ENCODE data around the gene TCEAL1.
"Not testable (repeated sequence)": the region's sequence is repeated elsewhere in the genome, so short reads cannot be mapped to it uniquely, and the experiment has no call there.

Gene TCEAL1, protein sequence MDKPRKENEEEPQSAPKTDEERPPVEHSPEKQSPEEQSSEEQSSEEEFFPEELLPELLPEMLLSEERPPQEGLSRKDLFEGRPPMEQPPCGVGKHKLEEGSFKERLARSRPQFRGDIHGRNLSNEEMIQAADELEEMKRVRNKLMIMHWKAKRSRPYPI

DNA sequence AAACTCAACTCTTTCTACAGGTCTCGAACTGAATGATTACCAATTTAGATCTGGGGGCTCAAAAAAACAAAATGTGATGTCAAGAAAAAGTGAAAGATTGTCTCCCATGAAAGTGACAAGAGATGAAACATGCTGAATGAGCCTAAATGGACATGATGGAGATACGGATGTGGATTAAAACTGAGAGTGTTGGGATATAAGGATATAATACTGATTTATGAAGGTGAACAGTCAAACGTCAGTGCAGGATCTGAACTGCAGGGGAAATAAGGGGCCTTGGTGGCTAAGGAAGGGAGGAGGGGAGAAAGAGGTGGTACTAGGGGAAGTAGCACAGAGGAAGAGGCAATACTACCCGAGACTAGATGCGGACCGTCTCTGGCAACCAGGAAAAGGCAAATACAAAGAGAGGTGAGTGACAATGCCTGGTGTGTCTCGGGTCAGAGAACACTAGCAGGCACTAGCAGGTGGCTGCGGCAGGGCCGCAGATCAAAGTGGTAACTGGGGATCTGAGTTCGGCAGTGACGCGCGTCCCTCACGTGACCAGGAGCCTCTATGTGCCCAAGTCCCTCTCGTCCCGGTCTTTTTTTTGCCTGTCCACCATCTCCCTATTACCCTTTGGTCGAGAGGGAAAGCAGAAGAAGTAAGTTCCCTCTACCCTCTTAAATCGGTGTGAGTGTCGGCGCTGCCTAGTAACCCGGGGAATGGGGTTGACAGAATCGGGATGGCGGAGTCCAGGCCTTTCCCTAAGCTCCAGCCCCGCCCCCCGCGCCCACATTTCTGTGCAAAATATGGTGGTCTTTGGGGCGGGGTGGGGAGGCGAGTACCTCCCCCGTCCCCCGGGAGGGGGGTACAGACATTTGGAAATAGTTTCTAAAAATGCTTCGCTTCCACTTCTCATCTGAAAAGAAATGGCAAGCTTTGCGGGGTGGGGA, at the start of gene TCEAL1:
Gene TCEAL1, plus strand, starts transcription at position 590 of the 932 bp plus-strand sequence. CDS start 942 bp downstream, outside the sequence.
- DNase-seq: peak; percentile 60

DNA sequence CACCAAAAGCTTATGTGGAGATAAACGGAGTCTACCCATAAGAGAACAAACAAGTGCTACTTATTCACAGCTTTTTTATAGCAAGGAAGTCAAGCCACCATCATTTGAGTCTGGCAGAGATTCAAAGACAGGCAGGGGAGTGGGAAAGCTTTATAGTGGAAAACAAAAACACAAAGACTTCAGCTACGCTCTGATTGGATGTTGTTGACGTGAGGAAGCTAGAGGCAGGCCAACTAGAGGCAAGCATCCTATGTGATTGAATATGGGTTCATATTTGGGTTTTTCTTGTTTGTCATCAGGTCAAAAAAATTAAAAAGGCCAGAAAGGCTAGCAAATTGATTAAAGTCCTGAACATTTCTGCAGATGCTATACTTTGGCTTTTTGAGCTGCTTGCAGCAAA, 44.2 kb upstream of the TCEAL1 start:
- peak; percentile 4 for DNase-seq

DNA sequence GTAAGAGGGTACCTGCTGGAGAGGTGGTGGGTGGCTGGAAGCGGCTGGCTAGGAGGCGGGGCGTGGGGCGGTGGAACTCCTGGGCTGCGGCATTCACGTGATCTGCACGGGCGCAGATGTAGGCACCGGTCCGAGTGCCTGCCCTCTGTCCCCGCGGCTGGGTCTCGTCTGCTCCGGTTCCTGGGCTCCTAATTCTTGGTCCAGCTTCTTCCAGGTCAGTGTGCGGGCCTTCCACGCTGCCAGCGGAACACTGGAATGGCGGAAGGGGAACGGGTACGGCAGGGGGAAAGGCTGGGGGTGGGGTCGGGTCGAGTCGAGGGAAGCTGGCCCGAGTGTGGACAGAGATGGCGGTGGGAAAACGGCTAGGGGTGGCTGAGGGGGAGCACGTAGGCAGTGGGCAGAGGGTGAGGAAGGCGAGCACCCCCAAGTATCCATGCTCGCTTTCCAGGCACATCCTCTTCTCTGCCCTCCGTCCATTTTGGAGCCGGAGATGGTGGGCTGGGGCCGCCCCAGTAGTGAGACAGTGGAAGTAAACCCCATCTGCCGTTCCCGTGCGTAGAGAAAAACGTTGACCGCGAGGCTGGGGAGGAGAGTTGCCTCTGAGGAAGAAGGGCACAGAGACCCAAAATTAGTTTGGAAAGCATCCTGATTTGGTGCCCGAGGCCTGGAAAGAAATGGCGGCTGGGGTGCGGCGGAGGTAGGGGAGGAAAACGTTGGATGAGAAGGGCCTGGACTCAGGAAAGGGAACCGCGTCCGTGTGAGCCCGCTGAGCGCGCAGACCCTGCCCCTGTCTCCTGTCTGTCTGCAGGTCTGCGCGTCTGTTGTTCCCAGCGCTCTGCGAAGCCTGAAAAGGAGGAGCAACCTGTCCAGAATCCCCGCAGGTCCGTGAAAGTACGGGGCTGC, 43.1 kb upstream of the TCEAL1 start, which contains the start of gene TCEAL4:
Gene TCEAL4, plus strand, starts transcription at position 105 of the 903 bp plus-strand sequence. CDS start 1,161 bp downstream, outside the sequence.
- peak; percentile 63 for DNase-seq

DNA sequence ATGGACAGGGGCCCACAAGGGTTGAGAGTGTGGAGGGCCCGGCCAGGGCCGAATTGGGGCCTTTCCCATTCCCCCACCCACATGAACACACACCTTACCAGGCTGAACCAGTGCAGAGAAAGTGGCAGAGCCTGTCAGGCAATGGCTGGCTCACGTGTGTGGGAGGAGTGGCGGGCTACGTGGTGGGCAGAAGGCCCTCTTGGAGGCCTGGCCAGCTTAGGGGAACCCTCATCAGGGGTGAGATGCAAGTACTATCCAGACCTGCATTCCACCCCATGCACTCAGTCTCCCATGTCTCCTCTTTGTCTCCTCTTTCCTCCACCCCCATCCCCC, 42.5 kb upstream of the TCEAL1 start:
- DNase-seq: peak; percentile 6

DNA sequence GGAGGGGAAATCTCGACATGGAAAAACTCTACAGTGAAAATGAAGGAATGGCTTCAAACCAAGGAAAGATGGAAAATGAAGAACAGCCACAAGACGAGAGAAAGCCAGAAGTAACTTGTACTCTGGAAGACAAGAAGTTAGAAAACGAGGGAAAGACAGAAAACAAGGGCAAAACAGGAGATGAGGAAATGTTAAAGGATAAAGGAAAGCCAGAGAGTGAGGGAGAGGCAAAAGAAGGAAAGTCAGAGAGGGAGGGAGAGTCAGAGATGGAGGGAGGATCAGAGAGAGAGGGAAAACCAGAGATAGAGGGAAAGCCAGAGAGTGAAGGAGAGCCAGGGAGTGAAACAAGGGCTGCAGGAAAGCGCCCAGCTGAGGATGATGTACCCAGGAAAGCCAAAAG, 42.1 kb upstream of the TCEAL1 start:
- DNase-seq: no peak

DNA sequence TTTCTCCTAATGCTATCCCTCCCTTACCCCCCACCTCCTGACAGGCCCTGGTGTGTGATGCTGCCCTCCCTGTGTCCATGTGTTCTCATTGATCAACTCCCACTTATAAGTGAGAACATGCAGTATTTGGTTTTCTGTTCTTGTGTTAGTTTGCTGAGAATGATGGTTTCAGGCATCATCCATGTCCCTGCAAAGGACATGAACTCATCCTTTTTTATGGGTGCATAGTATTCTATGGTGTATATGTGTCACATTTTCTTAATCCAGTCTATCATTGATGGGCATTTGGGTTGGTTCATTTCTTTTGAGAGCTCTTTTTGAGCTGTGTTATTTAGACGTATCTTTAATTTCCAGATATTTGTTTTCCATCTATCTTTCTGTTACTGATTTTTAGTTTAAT, 36.5 kb upstream of the TCEAL1 start:
- DNase-seq: not testable (repeated sequence)

DNA sequence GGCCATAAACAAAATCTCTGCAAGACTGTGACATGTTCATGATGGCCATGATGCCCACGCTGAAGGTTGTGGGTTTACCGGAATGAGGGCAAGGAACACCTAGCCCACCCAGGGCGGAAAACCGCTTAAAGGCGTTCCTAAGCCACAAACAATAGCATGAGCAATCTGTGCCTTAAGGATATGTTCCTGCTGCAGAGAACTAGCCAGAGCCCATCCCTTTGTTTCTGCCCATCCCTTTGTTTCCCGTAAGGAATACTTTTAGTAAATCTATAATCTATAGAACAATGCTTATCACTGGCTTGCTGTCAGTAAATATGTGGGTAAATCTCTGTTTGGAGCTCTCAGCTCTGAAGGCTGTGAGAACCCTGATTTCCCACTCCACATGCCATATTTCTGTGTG, 33.6 kb upstream of the TCEAL1 start:
- not testable (repeated sequence) for DNase-seq

DNA sequence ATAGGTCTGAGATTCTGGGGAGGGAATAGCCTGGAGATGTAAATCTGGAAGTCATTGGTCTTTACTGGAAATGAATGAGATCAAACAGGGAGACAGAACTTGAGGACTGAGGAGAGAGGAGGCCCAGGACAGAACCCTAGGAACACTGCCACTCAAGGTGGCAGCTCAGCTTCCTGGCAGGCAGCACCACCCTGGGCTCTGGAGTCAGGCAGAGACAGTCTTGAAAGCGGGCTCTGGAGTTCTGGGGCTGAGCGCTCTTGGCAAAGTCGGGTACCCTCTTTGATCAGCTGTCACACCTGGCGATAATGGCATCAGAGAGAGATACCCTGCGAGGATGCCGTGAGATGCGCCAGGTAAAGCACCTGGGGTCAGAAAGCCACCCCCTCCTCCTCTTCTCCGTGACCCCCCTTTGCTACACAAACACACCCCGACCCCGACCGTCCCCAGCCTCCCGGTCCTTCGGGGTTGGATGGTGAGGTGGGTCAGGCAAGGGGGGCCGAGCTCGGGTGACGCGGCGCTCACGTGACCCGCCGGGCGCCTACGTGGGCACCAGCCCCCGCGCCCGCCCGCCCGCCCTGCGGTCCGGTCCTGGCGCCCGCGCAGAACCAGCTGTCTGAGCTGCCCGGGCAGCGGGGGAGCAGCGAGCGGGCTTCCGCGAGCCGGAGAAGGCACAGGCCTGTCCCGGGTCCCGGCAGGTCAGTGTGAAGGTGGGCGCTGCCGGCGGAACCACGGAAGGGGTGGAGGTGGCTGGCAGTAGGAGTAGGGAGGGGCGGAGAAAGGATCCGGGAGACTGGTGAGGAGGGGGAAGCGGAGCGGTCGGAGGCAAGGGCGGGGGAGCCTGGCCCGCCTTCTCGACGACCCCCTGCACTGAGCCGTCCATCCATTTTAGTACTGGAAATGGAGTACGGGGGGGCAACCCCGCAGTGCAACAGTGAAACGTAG, 21.1 kb upstream of the TCEAL1 start, which contains the start of gene TCEAL3:
Gene TCEAL3, plus strand, starts transcription at position 600 of the 942 bp plus-strand sequence. CDS start 1,102 bp downstream, outside the sequence.
- peak; percentile 54 for DNase-seq

DNA sequence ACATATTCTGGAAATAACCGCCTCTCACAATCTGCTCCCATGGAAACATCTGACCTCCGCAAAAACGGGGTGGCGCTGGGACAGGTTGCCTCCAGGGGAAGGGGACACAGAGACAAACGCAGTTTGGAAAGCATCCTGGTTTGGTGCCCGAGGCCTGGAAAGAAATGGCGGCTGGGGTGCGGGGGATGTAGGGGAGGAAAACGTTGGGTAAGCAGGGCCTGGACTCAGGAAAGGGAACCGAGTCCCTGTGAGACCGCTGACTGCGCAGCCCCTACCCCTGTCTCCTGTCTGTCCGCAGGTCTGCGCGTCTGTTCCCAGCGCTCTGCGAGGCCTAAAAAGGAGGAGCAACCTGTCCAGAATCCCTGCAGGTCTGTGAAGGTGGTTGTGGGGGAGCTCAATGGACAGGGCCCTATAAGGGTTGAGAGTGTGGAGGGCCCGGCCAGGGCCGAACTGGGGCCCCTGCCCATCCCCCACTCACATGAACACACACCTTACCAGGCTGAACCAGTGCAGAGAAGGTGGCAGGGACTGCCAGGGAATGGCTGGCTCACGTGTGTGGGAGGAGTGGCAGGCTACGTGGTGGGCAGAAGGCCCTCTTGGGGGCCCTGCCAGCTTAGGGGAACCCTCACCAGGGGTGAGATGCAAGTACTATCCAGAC, 20.3 kb upstream of the TCEAL1 start:
- DNase-seq: no peak

DNA sequence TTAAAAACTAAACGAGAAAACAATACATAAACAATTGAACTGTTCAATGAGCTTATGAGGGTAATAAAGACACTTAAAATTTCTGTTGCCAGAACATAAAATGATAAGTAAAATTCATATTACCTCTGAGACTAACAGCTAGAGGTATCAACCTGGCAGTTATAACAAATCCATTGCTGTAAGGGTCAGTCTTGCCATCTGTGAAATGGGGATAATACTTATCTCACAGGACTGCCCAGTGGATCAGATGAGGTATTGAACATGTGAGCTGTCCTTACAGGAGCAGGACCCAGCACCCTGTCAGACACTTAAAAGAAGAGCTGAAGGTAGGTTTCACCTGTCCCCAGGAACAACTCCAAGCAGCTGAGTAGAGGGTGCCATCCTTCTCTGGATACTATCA, 18.5 kb upstream of the TCEAL1 start:
- no peak for DNase-seq

DNA sequence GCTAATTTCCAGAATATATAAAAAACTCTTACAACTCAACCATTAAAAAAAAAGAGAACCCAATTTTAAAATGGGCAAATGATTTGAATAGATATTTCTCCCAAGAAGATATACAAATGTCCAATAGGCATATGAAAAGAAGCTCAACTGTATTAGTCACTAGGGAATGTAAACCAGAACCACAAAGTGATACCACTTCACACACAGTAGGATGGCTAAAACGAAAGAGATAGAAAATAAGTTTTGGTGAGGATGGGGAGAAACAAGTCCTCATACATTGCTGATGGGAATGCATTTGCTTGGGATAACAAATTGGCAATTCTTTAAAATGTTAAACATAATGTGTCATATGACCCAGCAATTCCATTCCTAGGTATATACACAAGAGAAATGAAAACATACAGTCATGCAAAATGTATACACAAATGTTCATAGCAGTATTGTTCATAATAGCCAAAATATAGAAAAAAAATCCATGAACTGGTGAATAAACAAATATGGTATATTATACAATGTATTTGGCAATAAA, 15.3 kb upstream of the TCEAL1 start:
- no peak for DNase-seq

DNA sequence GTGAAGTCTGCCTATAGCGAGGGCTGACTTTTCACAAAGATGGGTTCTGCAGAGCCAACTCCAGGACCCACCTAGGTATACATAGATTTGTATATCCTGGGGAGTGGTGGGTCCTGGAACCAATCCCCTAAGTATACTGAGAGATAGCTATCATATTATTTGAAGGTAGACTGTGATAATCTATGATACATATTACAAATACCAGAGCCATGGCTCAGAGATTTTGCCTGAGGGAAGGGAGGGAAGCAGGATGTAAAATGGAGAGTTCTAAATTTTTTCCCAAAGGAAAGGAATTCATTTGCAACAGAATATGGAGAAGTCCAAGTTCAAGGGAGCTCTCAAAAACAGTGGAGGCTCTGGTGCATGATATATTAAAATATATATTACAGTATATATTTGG, 13.8 kb upstream of the TCEAL1 start:
- no peak for DNase-seq

DNA sequence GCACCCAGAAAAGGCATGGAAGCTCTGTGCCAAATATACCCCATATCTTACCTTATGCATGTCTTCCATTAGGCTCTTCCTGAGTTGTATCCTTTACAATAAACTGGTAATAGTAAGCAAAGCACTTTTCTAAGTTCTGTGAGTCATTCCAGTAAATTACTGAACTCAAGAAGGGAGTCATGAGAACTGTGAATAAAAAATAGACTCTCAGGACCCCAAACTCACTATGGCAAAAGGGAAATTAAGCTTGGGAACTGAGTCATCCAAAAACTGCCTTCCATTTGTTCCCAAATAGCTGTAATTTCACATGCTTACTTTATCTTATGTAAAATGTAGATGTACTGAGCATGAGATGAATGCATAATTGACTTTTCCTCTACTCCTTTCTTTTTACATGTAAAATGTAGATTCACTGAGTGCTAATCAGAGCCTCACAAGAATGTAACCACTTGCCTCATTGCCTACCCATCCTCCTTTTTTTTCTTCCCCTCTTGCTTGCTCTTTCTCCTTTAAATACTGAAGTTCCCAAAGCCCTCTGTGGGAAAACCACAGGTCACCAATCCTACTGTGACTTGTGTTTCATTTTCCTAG, 12.9 kb upstream of the TCEAL1 start:
- no peak for DNase-seq

DNA sequence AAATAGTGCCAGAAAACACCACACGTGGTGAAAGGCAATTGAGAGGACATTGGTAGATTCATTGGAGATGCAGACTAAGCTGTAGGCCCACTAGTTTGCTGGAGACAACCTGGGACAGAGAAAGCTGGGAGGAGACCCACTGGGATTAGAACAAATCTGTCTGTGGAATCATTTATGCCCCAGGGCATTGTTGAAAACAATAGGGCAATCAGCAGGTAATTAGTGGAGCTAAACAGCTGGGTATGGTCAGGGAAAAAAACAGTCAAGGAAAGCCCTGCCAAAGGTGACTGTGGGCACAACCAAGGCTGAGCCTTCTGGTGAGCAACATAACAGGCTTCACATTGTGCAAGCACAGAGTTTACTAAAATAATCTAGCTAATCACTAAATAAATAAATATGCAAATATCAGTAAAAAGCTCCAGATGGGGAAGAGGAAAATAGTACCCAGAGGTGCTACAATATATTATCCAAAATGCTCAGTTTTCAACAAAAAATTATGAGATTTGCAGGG, 12.0 kb upstream of the TCEAL1 start:
- DNase-seq: no peak

DNA sequence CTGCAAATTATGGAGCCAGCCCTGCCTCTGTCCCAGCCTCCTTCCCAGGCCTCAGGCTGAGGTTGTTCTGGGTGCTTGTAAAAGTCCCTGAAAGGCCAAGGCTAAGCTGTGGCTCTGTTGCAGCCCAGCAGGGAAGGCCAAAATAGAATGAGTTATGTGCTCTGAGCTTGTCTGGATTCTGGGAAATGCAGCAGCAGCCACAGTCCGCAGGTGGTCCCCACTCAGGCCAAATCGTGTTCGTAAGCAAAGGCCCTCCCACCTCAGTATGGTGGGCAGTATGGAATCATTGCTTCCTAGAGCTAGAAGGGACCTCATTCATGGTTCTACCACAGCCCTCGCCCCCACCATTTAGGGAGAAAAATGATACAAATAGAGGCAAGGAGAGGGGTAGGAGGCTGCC, 4.7 kb upstream of the TCEAL1 start:
- DNase-seq: no peak

DNA sequence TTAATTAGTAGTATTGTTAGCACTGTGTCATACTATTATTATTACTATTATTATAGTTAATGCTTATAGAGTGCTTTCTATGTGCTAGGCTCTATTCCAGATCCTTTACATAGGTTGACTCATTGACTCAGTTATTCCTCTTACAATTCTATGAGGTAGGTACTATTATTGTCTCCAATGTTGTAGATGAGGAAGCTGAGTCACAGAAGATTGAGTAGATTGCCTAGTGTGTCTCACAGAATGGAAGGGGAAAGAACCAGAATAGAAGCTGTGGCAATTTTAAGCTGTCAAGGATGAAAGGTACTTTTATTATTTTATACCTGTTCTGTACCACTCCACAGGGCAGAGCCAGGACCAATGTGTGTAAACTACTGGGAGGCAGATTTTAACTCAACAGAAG, 1.9 kb upstream of the TCEAL1 start:
- no peak for DNase-seq

DNA sequence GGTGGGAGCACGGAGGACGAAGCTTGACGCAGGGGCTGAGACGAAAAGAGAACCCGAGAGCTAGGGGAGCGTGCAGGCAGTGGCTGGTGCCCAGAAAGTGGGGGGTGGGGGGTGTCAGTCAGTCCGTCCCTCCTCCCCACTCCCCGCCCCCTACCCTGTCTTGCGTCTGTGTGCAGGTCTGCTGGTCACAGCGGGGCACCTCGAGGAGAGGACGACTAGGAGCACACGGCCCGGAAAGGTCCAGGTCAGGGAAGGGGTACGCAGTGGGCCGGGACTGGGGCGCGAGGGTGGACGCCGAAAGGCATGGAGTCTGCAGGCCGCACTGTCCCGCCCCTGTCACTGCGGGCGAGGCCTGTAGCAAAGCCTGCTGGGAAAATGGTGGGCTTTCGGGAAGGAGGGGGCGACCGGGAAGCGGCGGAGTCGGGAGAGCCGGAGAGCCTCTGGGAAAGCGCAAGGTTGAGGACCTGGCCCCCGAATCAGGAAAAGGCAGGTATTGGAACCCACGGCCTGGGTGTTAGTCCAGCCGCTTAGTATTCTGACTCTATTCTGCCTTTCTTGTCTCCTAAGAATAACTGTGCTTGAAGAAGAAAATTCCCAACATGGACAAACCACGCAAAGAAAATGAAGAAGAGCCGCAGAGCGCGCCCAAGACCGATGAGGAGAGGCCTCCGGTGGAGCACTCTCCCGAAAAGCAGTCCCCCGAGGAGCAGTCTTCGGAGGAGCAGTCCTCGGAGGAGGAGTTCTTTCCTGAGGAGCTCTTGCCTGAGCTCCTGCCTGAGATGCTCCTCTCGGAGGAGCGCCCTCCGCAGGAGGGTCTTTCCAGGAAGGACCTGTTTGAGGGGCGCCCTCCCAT, 769 bp downstream of the TCEAL1 start:
- DNase-seq: peak; percentile 62

DNA sequence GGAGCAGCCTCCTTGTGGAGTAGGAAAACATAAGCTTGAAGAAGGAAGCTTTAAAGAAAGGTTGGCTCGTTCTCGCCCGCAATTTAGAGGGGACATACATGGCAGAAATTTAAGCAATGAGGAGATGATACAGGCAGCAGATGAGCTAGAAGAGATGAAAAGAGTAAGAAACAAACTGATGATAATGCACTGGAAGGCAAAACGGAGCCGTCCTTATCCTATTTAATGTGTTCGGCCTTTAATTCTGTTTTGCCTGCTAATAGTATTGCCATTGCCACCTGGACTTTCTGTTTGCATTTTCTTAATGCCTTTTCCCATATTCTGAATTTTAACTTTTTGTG, 1.4 kb downstream of the TCEAL1 start:
- DNase-seq: no peak

DNA sequence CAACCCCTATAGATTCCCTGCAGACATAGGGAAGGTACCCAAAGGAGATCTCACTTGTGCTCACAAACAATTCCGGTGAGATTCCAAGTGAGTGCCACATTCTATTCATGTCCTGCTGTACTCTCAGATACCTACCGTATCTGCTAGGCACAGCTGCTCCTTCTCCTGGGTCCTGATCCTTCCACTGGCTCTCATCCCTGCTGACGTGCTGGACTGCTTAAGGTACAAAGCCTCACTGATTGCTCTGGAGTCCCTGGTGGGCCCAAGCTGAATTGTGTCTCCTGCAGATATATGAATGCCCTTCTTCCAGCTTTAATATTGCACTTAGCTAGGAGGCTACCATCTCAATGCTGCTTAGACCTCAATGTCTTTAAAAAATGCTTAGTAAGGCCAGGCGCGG, 2.4 kb downstream of the TCEAL1 start:
- no peak for DNase-seq

DNA sequence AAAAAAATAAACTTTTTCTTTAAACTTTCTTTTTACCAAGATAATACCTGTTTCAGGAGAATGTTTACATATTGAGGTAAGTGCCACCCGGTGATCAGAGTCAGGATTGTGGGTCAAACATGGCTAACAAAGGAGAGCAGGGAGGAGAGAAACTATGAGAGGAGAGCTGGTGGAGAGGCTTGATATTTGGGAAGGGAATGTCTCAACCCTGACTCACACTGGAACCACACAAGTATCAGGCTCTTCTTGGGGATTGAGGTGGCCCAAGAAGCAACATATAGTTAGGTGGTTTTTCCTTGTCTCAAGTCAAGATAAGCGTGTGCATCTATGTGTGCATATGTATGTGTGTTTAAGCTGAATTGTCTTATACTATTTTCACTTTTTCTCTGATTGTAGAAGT, 6.7 kb downstream of the TCEAL1 start:
- no peak for DNase-seq
